K562 (cell line): ENCODE measurements around the gene CHAF1A. TPM values are rescaled to one million over a fixed set of nuclear protein-coding genes. Genes with fewer than 3 reads are reported as not detected.

Experiments
- CAMTA2 ChIP-seq: fragments of 250-450 bp; sonication (Bioruptor Pico); conservative IDR thresholded peaks from 2 replicates; pipeline ENCODE4 v1.5.1; 2022
- CREB1 ChIP-seq, 2 experiments: sonication (generic) in 1 of 2; formaldehyde crosslinking in 1 of 2; IDR thresholded peaks; 2 replicates each; pipeline versions ENCODE4 v1.6.1 to v1.8.0; 2012 to 2022; ENCODE audit warnings: inconsistent platforms in 1 of 2, mild to moderate bottlenecking in 1 of 2, missing genetic modification reagents in 1 of 2, moderate library complexity in 1 of 2
- EGR1 ChIP-seq: fragments of 450-650 bp; conservative IDR thresholded peaks from 2 replicates; pipeline ENCODE4 v1.6.1; 2017; ENCODE audit warnings: mild to moderate bottlenecking
- ELK3 ChIP-seq: fragments of 450-650 bp; formaldehyde crosslinking; IDR thresholded peaks from 2 replicates; pipeline ENCODE4 v1.4.0; 2020; ENCODE audit warnings: mild to moderate bottlenecking
- GATAD2A ChIP-seq: fragments of 450-650 bp; IDR thresholded peaks from 2 replicates; pipeline ENCODE4 v1.6.1; 2017
- HLTF ChIP-seq: fragments of 450-650 bp; IDR thresholded peaks from 2 replicates; pipeline ENCODE4 v1.6.1; 2016
- IFI16 ChIP-seq: fragments of 250-450 bp; sonication (Bioruptor Pico); IDR thresholded peaks from 2 replicates; pipeline ENCODE4 v2.1.2; 2022; ENCODE audit warnings: mild to moderate bottlenecking, inconsistent platforms
- NFRKB ChIP-seq: fragments of 450-650 bp; IDR thresholded peaks from 2 replicates; pipeline ENCODE4 v1.6.1; 2016; ENCODE audit warnings: low read depth
- NR4A1 ChIP-seq, 2 experiments: fragments of 250-450 bp in 1 of 2; fragments of 450-650 bp in 1 of 2; sonication (Bioruptor Pico) in 1 of 2; IDR thresholded peaks; 2 replicates each; pipeline versions ENCODE4 v1.4.0 to v1.6.1; 2016 to 2020; ENCODE audit warnings: mild to moderate bottlenecking in 2 of 2, missing compliant biosample characterization in 1 of 2, missing genetic modification characterization in 1 of 2, moderate library complexity in 1 of 2
- PHF20 ChIP-seq: fragments of 450-650 bp; IDR thresholded peaks from 2 replicates; pipeline ENCODE4 v1.6.1; 2018; ENCODE audit not compliant: partially characterized antibody
- PPARD ChIP-seq: fragments of 250-450 bp; sonication (Bioruptor Pico); IDR thresholded peaks from 2 replicates; pipeline ENCODE4 v1.8.0; 2022; ENCODE audit warnings: inconsistent platforms, mild to moderate bottlenecking, moderate library complexity
- RCOR1 ChIP-seq, 2 experiments: IDR thresholded peaks; 2 replicates each; pipeline ENCODE4 v1.6.1; 2012; ENCODE audit warnings: low read depth in 2 of 2, low read length in 2 of 2, borderline replicate concordance in 1 of 2, improper control_type of control experiment in 1 of 2
- SAFB2 ChIP-seq: fragments of 200-400 bp; formaldehyde crosslinking; IDR thresholded peaks from 2 replicates; pipeline ENCODE4 v1.6.1; 2018; ENCODE audit warnings: borderline replicate concordance, low read length, low read depth, moderate library complexity; ENCODE audit not compliant: severe bottlenecking
- SETDB1 ChIP-seq: IDR thresholded peaks from one replicate; pipeline ENCODE4 v1.6.1; 2012; ENCODE audit warnings: low read length, control low read depth, inconsistent platforms
- SIX5 ChIP-seq, 2 experiments: IDR thresholded peaks; 2 replicates each; pipeline ENCODE4 v1.6.1; 2011; ENCODE audit warnings: low read length in 2 of 2, borderline replicate concordance in 1 of 2, low read depth in 1 of 2, mild to moderate bottlenecking in 1 of 2, moderate library complexity in 1 of 2; ENCODE audit not compliant: insufficient read depth in 1 of 2
- SLC30A9 ChIP-seq: fragments of 250-450 bp; sonication (Bioruptor Pico); IDR thresholded peaks from 2 replicates; pipeline ENCODE4 v1.8.0; 2022; ENCODE audit warnings: mild to moderate bottlenecking, moderate library complexity
- SRF ChIP-seq, 2 experiments: fragments of 250-450, 450-650 bp in 1 of 2; sonication (Bioruptor Pico) in 1 of 2; sonication (generic) in 1 of 2; formaldehyde crosslinking; IDR thresholded peaks; 2 replicates each; pipeline versions ENCODE4 v1.5.0 to v1.5.1; 2020 to 2022; ENCODE audit warnings: mild to moderate bottlenecking in 1 of 2, missing genetic modification reagents in 1 of 2
- TAF7 ChIP-seq: fragments of 450-650 bp; IDR thresholded peaks from 2 replicates; pipeline ENCODE4 v1.6.1; 2016; ENCODE audit warnings: missing genetic modification characterization, missing compliant biosample characterization
- TBP ChIP-seq: optimal IDR thresholded peaks from 2 replicates; pipeline ENCODE3; 2011; ENCODE audit warnings: low read depth, low read length, improper control_type of control experiment
- TCF3 ChIP-seq: sonication (generic); formaldehyde crosslinking; IDR thresholded peaks from 2 replicates; pipeline ENCODE4 v1.4.0; 2020; ENCODE audit warnings: mild to moderate bottlenecking, missing genetic modification reagents
- ZKSCAN8 ChIP-seq: fragments of 200-800 bp; sonication (Bioruptor generic); IDR thresholded peaks from 2 replicates; pipeline ENCODE4 v1.6.1; 2016; ENCODE audit warnings: missing genetic modification characterization, missing compliant biosample characterization
- ZNF12 ChIP-seq: sonication (generic); formaldehyde crosslinking; IDR thresholded peaks from 2 replicates; pipeline ENCODE4 v1.4.0; 2020; ENCODE audit warnings: mild to moderate bottlenecking, missing genetic modification reagents
- polyA plus RNA-seq, 8 experiments: library from polyadenylated mRNA; depleted of rRNA in 4 of 8; stranded (reverse) in 5 of 8; unstranded in 3 of 8; fragments of >200 nt; fragmentation: Nextera tagmentation in 2 of 8; fragmentation: Illumina TruSeq in 1 of 8; extraction: Ambion mirVana in 2 of 8; extraction: Trizol in 1 of 8; gene quantifications; 2 replicates each; pipeline versions ENCODE4 v1.2.1 to v1.2.3, GENCODE V29; 2011 to 2014; ENCODE audit warnings: inconsistent platforms in 1 of 8, missing spikeins in 1 of 8
- total RNA-seq, 7 experiments: library from RNA; depleted of rRNA in 6 of 7; stranded (reverse); fragments of >200 nt in 6 of 7; fragmentation: Illumina TruSeq in 2 of 7; extraction: Trizol in 2 of 7; gene quantifications; 2 replicates each; pipeline versions ENCODE4 v1.2.1 to v1.2.3, GENCODE V29; 2011 to 2021; ENCODE audit warnings: low replicate concordance in 1 of 7
- TF ChIP-seq, protein P1 (sequence below), 2 experiments: IDR thresholded peaks; 2 replicates each; pipeline ENCODE4 v1.6.1; 2011; ENCODE audit warnings: borderline replicate concordance in 1 of 2, control low read depth in 1 of 2, low read depth in 1 of 2, low read length in 1 of 2, mild to moderate bottlenecking in 1 of 2, mixed read lengths in 1 of 2, moderate library complexity in 1 of 2; ENCODE audit not compliant: insufficient read depth in 1 of 2, insufficient read length in 1 of 2, poor library complexity in 1 of 2, severe bottlenecking in 1 of 2; ENCODE audit errors: extremely low read depth in 1 of 2
- TF ChIP-seq, protein P2 (sequence below): fragments of 450-650 bp; conservative IDR thresholded peaks from 2 replicates; pipeline ENCODE4 v1.6.1; 2016; ENCODE audit warnings: missing genetic modification characterization, low read depth, mild to moderate bottlenecking, missing compliant biosample characterization, moderate library complexity

Gene CHAF1A
- total and polyA plus RNA-seq, 9 of the 15 experiments (the other 6 are each of a cell fraction or from before 2014, with no cell fraction given) = 1.6 to 86.9 (median 45.2) TPM

DNA sequence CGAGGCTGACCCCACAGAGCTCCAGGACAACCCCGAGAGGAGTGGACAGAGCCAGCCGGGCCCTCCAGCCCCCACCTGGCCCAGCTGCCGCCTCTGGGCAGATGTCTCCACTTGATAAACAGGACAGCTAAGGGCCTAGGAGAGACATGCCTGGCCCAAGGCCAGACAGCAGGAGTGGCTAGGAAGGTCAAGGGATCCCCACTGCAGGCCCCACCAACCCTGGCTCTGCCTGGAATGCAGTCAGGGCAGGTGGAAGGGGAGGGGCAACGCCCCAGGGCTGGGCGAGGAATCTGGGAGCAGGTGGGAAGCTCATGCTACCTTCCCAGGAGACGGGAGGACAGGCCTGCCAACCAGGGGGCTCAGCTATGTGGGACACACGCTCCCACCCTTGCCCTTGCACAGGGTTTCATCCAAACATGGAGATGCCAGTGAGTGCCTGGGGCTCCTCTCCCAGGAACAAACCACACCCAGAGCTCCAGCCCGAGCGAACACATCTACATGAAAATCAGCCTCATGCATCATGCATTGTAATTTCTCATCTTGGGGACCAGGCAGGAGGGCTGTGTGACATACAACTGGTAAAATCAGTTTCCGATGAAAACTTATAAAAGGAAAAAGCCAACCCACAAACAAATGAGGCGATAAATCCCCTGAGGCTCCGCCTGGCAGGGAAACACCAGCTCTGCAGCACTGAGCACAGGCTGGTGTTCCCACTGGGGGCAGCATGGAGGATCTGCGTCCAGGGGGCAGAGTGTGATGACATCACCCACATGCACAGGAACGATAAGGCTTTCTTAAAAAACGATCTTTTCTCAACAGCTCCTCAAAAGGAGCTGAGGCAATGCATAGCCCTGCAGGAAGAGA, 27.0 kb upstream of the CHAF1A start (continued):
- no peak; the same call in 1 of the 2 replicates for TF ChIP-seq GATAD2A
- peak; percentile 76 for TF ChIP-seq CREB1 (IDR thresholded peaks at IDR 0.05)
- TF ChIP-seq CREB1 (CRISPR knock-in tag; IDR thresholded peaks at IDR 0.05) = peak; percentile 85
- TF ChIP-seq NR4A1 (CRISPR knock-in tag; IDR thresholded peaks at IDR 0.05) = no peak; the same call in 1 of the 2 replicates
- no peak for TF ChIP-seq NR4A1 (tag; IDR thresholded peaks at IDR 0.05)
- TF ChIP-seq SIX5 (IDR thresholded peaks at IDR 0.05; ENCODE audit: borderline replicate concordance in 1 of 2, insufficient read depth in 1 of 2, low read depth in 1 of 2, low read length in 2 of 2) = no peak
- TF ChIP-seq SAFB2 = no peak
- no peak for TF ChIP-seq SLC30A9 (CRISPR knock-in tag)
- TF ChIP-seq TCF3 = peak; percentile 96
- TF ChIP-seq RCOR1 (IDR thresholded peaks at IDR 0.05; ENCODE audit: borderline replicate concordance in 1 of 2, low read depth in 2 of 2, low read length in 2 of 2) = peak in 1 of 2 experiments; percentile 91; a peak in 2 of 4 replicates
- TF ChIP-seq TAF7 = no peak
- TF ChIP-seq IFI16 = no peak
- TF ChIP-seq ZNF12 (CRISPR knock-in tag) = no peak
- TF ChIP-seq ZKSCAN8 (CRISPR knock-in tag) = no peak; the same call in 1 of the 2 replicates
- TF ChIP-seq TBP = peak; percentile 54
- TF ChIP-seq PHF20 = no peak
- TF ChIP-seq SETDB1 = no peak
- TF ChIP-seq NFRKB = no peak; the same call in 1 of the 2 replicates
- TF ChIP-seq, protein P1, sequence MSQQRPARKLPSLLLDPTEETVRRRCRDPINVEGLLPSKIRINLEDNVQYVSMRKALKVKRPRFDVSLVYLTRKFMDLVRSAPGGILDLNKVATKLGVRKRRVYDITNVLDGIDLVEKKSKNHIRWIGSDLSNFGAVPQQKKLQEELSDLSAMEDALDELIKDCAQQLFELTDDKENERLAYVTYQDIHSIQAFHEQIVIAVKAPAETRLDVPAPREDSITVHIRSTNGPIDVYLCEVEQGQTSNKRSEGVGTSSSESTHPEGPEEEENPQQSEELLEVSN (IDR thresholded peaks at IDR 0.05; ENCODE audit: borderline replicate concordance in 1 of 2, extremely low read depth in 1 of 2, insufficient read depth in 1 of 2, insufficient read length in 1 of 2, low read depth in 1 of 2, low read length in 1 of 2, poor library complexity in 1 of 2, severe bottlenecking in 1 of 2) = no peak
- no peak for TF ChIP-seq CAMTA2 (CRISPR knock-in tag)
- TF ChIP-seq, protein P2, sequence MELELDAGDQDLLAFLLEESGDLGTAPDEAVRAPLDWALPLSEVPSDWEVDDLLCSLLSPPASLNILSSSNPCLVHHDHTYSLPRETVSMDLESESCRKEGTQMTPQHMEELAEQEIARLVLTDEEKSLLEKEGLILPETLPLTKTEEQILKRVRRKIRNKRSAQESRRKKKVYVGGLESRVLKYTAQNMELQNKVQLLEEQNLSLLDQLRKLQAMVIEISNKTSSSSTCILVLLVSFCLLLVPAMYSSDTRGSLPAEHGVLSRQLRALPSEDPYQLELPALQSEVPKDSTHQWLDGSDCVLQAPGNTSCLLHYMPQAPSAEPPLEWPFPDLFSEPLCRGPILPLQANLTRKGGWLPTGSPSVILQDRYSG (tag) = no peak
- no peak for TF ChIP-seq EGR1
- no peak for TF ChIP-seq ELK3 (CRISPR knock-in tag)
- TF ChIP-seq PPARD (CRISPR knock-in tag) = no peak
- peak in 1 of 2 experiments; percentile 93; a peak in 2 of 4 replicates for TF ChIP-seq SRF (CRISPR knock-in tag; IDR thresholded peaks at IDR 0.05)
- no peak for TF ChIP-seq HLTF
